BLaER1 (cell line): ENCODE data around the gene P2RY6.

Experiments used
- H3K27ac ChIP-seq: shearing (Covaris generic); formaldehyde crosslinking; 2 replicates; pipeline ENCODE4 v1.8.1; 2022
- H3K27me3 ChIP-seq: shearing (Covaris generic); formaldehyde crosslinking; 2 replicates; pipeline ENCODE4 v1.8.1; 2022
- H3K36me3 ChIP-seq: shearing (Covaris generic); formaldehyde crosslinking; 2 replicates; pipeline ENCODE4 v1.8.1; 2022
- H3K4me1 ChIP-seq: shearing (Covaris generic); formaldehyde crosslinking; 2 replicates; pipeline ENCODE4 v1.8.1; 2022
- H3K4me2 ChIP-seq: shearing (Covaris generic); formaldehyde crosslinking; 2 replicates; pipeline ENCODE4 v1.8.1; 2022
- H3K4me3 ChIP-seq: shearing (Covaris generic); formaldehyde crosslinking; 2 replicates; pipeline ENCODE4 v1.8.1; 2022
- H3K9ac ChIP-seq: shearing (Covaris generic); formaldehyde crosslinking; 2 replicates; pipeline ENCODE4 v1.8.1; 2022
- H3K9me3 ChIP-seq: shearing (Covaris generic); formaldehyde crosslinking; 2 replicates; pipeline ENCODE4 v1.8.1; 2022
- H4K20me1 ChIP-seq: shearing (Covaris generic); formaldehyde crosslinking; 2 replicates; pipeline ENCODE4 v1.8.1; 2022
- Cebpa-rat ChIP-seq: shearing (Covaris generic); IDR thresholded peaks from 2 replicates; pipeline ENCODE4 v1.8.1; 2022

The P2RY6 gene

DNA sequence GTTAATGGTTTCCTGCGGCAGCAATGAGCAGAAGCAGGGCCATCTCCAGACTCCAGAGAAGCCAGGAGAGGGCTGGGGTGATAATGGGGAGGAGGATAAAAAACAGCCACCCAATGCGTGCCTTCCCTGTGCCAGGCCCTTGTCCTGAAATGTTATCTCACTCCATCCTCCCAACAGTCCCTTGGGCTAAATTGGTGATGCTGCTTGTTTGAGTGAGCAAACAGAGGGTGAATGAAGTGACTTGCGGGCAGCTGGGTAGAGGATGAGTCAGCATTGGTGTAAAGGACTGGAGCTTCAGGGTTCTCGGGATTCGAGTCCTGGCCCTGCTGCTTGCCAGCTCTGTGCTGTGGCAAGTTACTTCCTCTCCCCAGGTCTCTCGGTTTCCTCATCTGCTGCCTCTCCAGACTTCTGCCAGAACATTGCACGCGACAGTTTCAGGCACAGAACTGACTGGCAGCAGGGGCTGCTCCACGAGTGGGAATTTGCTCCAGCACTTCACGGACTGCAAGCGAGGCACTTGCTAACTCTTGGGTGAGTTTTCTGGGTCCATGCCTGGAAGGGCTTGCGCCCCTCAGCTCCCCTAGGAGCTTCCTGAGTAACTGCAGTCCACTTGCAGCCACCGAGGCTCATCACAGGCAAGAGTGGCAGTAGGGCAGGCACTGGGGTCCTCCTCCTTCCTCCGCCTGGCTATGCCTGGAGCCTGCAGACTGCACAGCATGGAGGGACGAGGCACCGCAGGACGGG, at the start of gene P2RY6:
Gene P2RY6 (plus strand): TSS at position 403 of the 744 bp plus-strand sequence. CDS start 24,181 bp downstream, outside the sequence.
- Histone ChIP-seq H4K20me1 (no peaks in the 10 kb centered on the region), H3K4me1 (peaks cover 73% of the 10 kb centered on the region), H3K27me3 (no peaks in the 10 kb centered on the region), H3K9ac (peak within 1 kb of the TSS; percentile 16; the same call in 1 of the 2 replicates), H3K36me3 (no peaks in the 10 kb centered on the region), H3K4me3 (no peak within 1 kb of the TSS), H3K9me3 (no peaks in the 10 kb centered on the region), H3K27ac (no peak within 1 kb of the TSS), H3K4me2 (peak within 1 kb of the TSS; percentile 71)
- TF ChIP-seq Cebpa-rat, result no peak

GRCh38 chr11:73223998-73224730, 48.0 kb upstream of the P2RY6 start:
- no peak for TF ChIP-seq Cebpa-rat
- Histone ChIP-seq H3K4me1 (peaks cover 8% of the 10 kb centered on the region), H3K4me2 (no peak overlapping the region), H3K4me3 (no peak overlapping the region), H3K36me3 (no peaks in the 10 kb centered on the region), H3K27ac (no peak overlapping the region), H4K20me1 (no peaks in the 10 kb centered on the region), H3K9ac (no peak overlapping the region), H3K9me3 (no peaks in the 10 kb centered on the region), H3K27me3 (peaks cover 15% of the 10 kb centered on the region)

- Histone ChIP-seq H3K36me3 (no peaks in the 10 kb centered on the region), H3K4me3 (no peak overlapping the region), H3K27ac (no peak overlapping the region), H4K20me1 (no peaks in the 10 kb centered on the region), H3K9me3 (no peaks in the 10 kb centered on the region), H3K27me3 (peaks cover 5% of the 10 kb centered on the region; the same call in 1 of the 2 replicates), H3K9ac (no peak overlapping the region), H3K4me1 (peaks cover 18% of the 10 kb centered on the region), H3K4me2 (no peak overlapping the region)
- TF ChIP-seq Cebpa-rat, result no peak
These were observed 47.0 kb upstream of the P2RY6 start for GRCh38 chr11:73225001-73225686.

- Histone ChIP-seq H3K4me1 (peaks cover 19% of the 10 kb centered on the region), H3K27ac (no peak overlapping the region), H3K4me3 (no peak overlapping the region), H4K20me1 (no peaks in the 10 kb centered on the region), H3K36me3 (no peaks in the 10 kb centered on the region), H3K9ac (no peak overlapping the region), H3K27me3 (no peaks in the 10 kb centered on the region), H3K9me3 (no peaks in the 10 kb centered on the region), H3K4me2 (no peak overlapping the region)
- no peak for TF ChIP-seq Cebpa-rat
These were observed 46.3 kb upstream of the P2RY6 start for GRCh38 chr11:73225851-73226250.

DNA sequence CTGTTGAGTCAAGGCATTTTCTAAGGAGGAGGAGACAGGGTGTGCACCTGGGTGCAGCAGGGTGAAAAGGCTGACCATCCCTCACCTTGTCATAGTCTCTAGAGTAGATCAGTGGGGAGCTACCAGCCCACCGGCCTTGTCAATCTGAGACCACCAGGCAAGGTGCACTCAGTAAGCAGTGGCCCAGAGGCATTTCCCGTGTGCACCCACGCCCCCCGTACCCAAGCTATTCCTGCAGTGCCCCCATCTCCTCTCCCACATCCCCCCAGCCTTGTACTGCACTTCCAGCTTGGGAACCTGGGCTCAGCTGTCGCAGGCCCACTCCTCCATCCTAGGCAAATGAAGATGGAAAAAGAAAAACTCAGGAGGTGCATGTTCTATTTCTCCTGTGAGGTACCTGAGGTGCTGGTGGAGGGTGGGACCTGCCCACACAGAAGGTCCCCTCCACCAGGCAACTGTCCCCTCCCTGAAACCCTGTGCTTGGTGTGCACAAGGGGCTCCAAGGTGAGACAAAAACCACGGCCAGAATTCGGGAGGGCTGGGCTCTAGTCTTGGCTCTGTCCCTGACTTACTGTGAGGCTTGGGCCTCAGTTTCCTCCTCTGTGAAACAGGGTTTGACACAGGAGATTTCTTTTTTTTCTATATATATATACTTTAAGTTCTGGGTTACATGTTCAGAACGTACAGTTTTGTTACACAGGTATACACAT, 45.7 kb upstream of the P2RY6 start:
- no peaks in the 10 kb centered on the region for H4K20me1 ChIP-seq

DNA sequence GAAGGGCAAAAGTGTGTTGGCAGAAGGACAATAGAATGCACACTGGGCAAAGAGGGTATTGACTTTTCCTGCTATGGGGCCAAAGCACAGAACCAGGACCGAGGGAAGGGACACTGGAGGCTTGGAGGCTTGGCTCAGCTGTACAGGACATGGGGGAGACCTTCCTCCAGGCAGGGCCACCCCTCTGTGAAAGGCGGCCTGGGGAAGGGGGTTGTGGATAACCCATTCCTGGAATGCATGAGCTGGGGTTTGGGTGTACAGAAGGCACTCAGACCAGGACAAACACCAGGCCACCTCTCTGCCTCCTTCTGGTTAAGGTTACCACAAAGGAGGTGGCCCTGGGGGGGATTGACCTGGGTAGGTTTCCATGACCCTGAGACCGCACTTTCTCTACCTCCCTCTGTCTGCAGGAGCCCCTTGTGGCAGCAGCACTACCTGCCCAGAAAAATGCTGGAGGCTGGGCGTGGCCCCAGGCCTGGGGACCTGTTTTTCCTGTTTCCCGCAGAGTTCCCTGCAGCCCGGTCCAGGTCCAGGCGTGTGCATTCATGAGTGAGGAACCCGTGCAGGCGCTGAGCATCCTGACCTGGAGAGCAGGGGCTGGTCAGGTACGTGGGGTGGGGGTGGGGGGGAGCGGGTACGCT, 44.4 kb upstream of the P2RY6 start:
- no peak for TF ChIP-seq Cebpa-rat
- no peaks in the 10 kb centered on the region for H4K20me1 ChIP-seq
- H3K27me3 ChIP-seq, result no peaks in the 10 kb centered on the region
- no peaks in the 10 kb centered on the region for H3K36me3 ChIP-seq
- no peak overlapping the region for H3K27ac ChIP-seq
- H3K9ac ChIP-seq, result no peak overlapping the region
- no peak overlapping the region for H3K4me2 ChIP-seq
- peaks cover 19% of the 10 kb centered on the region for H3K4me1 ChIP-seq
- no peak overlapping the region for H3K4me3 ChIP-seq
- no peaks in the 10 kb centered on the region for H3K9me3 ChIP-seq

More for the DNA sequence above, 45.7 kb upstream of the P2RY6 start:
- H3K9ac ChIP-seq, result no peak overlapping the region
- no peaks in the 10 kb centered on the region for H3K9me3 ChIP-seq
- H3K4me2 ChIP-seq, result no peak overlapping the region
- peaks cover 19% of the 10 kb centered on the region for H3K4me1 ChIP-seq
- no peaks in the 10 kb centered on the region for H3K27me3 ChIP-seq
- H3K36me3 ChIP-seq, result no peaks in the 10 kb centered on the region
- no peak for TF ChIP-seq Cebpa-rat
- H3K27ac ChIP-seq, result no peak overlapping the region
- no peak overlapping the region for H3K4me3 ChIP-seq

- Histone ChIP-seq H3K9ac (no peak overlapping the region), H3K36me3 (no peaks in the 10 kb centered on the region)
- no peak for TF ChIP-seq Cebpa-rat
These were observed 43.6 kb upstream of the P2RY6 start for GRCh38 chr11:73228268-73229134.

GRCh38 chr11:73229321-73229895, 42.7 kb upstream of the P2RY6 start:
- TF ChIP-seq Cebpa-rat, result no peak
- H3K4me2 ChIP-seq, result peak overlapping the region; percentile 50
- H3K4me1 ChIP-seq, result peaks cover 17% of the 10 kb centered on the region
- no peak overlapping the region for H3K9ac ChIP-seq
- no peak overlapping the region for H3K4me3 ChIP-seq
- no peaks in the 10 kb centered on the region for H3K36me3 ChIP-seq
- no peaks in the 10 kb centered on the region for H3K27me3 ChIP-seq
- H3K27ac ChIP-seq, result no peak overlapping the region
- no peaks in the 10 kb centered on the region for H3K9me3 ChIP-seq
- no peaks in the 10 kb centered on the region for H4K20me1 ChIP-seq

More at GRCh38 chr11:73228268-73229134, 43.6 kb upstream of the P2RY6 start:
- H4K20me1 ChIP-seq, result no peaks in the 10 kb centered on the region
- H3K4me1 ChIP-seq, result peaks cover 19% of the 10 kb centered on the region
- no peak overlapping the region for H3K4me3 ChIP-seq
- no peaks in the 10 kb centered on the region for H3K9me3 ChIP-seq
- no peaks in the 10 kb centered on the region for H3K27me3 ChIP-seq
- no peak overlapping the region for H3K4me2 ChIP-seq
- H3K27ac ChIP-seq, result no peak overlapping the region
